ENCODE results near the gene JKAMP.
"Not testable (repeated sequence)": the region's sequence is repeated elsewhere in the genome, so short reads cannot be mapped to it uniquely, and the experiment has no call there.

JKAMP gene, protein sequence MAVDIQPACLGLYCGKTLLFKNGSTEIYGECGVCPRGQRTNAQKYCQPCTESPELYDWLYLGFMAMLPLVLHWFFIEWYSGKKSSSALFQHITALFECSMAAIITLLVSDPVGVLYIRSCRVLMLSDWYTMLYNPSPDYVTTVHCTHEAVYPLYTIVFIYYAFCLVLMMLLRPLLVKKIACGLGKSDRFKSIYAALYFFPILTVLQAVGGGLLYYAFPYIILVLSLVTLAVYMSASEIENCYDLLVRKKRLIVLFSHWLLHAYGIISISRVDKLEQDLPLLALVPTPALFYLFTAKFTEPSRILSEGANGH

GRCh38 chr14:59483819-59484638 lies at the start of gene JKAMP, which contains the start of gene L3HYPDH:
Gene JKAMP (plus strand): TSS chr14:59484517. CDS start chr14:59484590, 73 bp downstream.
Gene L3HYPDH (minus strand): TSS chr14:59484408. CDS start chr14:59484316, 92 bp downstream.
- DNase-seq: peak; percentile 96

DNA sequence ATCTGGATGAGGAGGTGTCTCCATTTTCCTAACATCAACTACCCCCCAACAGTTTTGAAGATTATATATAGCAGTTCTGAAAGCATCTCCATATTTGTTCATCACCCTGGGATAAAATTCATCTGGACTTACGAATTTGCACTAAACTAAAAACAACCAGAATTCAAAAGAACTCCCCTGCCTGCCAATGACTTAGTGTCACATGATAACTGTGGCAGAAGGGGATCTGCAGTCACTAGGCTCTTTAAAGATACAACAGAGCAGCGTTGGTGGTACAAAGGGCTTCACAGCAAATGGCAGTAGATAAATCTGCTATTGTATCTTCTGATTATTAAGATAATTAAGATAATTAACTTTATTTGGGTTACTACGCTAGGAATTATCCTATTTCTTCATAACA lies 49.2 kb upstream of the JKAMP start:
- no peak for DNase-seq

GRCh38 chr14:59435987-59436386 lies 48.3 kb upstream of the JKAMP start:
- DNase-seq: no peak

DNA sequence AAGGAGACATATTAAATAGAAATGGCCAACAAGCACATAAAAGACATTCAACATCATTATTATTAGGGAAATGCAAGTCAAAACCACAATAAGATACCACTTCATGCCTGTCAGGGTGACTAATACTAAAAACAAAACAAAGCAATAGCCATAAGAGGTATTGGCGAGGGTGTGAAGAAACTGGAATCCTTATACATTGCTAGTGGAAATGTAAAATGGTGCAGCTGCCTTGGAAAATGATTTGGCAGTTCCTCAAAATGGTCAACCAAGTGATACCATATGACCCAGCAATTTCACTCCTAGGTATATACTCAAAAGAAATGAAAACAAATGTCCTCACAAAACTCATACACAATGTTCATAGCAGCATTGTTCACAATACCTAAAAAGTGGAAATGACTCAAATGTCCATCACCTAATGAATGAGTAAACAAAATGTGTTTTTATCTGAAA lies 46.1 kb upstream of the JKAMP start:
- no peak for DNase-seq

DNA sequence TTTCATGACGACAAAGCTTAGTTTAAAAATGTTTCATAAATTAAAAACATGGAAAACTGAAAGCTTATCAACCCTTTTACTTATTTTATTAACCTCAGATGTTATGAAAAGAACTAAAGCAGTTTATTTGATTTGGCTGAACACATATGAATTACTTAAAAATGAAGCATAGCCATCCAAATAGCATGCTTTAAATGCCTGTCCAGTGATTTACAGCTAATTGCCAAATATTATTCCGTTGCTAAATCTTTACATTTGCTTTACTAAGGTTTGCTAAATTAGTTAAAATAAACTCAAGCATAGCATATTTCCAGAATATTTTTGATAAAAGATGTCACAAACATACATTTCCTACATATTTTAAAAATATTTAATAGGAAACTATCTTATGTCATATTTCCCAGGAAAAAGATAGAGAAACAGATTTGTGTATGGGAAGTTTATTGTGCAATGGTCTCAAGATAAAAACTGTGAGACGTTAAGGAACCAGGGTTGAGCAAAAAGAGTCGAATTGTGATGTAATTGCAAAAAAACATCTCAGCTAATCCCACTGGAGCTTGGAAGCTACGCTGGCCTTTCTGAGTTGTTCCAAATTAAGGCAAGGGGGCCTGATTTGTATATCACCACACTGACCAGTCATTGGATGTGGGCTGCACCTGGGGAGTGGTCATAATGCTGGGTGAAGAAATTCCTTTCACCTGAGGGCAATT lies 44.9 kb upstream of the JKAMP start:
- DNase-seq: no peak

DNA sequence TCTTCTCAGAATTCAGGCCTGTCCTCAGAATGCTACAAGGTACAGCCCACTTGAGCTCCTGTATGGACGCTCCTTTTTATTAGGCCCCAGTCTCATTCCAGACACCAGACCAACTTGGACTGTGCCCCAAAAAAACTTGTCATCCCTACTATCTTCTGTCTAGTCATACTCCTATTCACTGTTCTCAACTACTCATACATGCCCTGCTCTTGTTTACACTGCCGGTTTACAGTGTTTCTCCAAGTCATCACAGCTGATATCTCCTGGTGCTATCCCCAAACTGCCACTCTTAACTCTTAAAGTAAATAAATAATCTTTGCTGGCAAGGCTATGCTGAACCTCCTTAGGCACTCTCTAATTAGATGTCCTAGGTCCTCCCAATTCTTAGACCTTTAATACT lies 35.6 kb upstream of the JKAMP start:
- DNase-seq: not testable (repeated sequence)

- DNase-seq: no peak
Measured at GRCh38 chr14:59450716-59451115, 33.6 kb upstream of the JKAMP start.

- DNase-seq: no peak
Measured at GRCh38 chr14:59451849-59452248, 32.5 kb upstream of the JKAMP start.

- DNase-seq: no peak
Measured at GRCh38 chr14:59454139-59454538, 30.2 kb upstream of the JKAMP start.

DNA sequence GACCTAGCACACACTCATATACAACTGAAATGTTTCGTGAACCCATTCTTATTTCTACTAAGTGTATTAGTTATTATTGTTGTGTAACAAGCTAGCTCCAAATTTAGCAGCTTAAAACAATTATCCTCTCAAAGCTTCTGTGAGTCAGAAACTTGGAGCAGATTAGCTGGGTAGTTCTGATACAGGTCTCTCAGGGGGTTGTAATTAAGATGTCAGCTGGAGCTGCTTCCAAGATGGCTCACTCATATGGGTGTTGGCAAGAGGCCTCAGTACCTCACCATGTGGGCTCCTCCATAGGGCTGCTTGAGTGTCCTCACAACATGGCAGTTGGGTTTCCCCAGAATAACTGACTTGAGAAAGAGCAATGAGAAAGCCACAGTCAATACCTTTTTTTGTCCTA lies 28.9 kb upstream of the JKAMP start:
- no peak for DNase-seq

GRCh38 chr14:59458486-59458885 lies 25.8 kb upstream of the JKAMP start:
- DNase-seq: no peak

GRCh38 chr14:59460378-59460777 lies 23.9 kb upstream of the JKAMP start:
- no peak for DNase-seq

GRCh38 chr14:59461891-59462290 lies 22.4 kb upstream of the JKAMP start:
- no peak for DNase-seq

- DNase-seq: peak; percentile 7
Measured at GRCh38 chr14:59463787-59464485, 20.4 kb upstream of the JKAMP start.

GRCh38 chr14:59464486-59465315 lies 19.6 kb upstream of the JKAMP start:
- peak; percentile 58 for DNase-seq

DNA sequence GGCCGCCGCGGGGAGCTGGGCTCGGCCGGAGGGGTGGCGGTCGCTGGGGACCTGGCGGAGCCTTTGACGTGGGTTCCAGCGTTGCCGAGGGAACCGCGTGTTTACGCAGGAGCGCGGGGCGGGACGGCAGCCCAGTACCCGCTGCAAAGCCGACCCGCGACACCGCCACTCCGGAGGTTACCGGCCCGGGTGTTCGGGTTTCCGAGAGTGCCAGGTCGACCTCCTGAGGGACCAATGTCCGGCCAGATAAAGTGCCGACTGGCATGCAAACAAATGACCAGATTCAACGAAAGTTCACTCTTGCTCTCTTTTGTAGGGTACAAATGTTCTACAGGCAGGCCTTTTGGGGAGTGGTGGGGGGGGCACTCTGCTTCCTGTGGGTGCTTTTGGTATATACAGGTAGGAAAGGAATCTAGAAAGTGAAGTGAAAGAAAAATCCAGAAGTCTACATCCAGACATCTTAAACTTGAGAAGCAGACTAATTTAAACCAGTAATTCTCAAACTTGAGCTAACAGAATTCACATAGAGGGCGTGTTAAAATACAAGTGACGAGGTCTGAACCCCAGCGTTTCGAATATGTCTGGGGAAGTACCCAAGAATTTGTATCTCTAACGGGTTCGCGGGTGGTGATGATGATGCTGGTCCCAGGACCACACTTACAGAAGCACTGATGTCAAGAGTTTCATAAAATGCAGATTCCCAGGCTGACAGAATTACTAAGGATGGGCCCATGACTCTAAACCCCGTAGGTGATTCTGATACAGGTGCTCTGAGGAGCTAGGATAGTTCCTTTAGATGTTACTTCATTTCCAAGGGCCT lies 18.8 kb upstream of the JKAMP start, which contains the start of gene GPR135:
Gene GPR135 (minus strand): TSS at position 65 of the 820 bp plus-strand sequence. CDS start 154 bp downstream, outside the sequence.
- peak; percentile 43 for DNase-seq

GRCh38 chr14:59474172-59474571 lies 10.1 kb upstream of the JKAMP start:
- no peak for DNase-seq

GRCh38 chr14:59475709-59476108 lies 8.6 kb upstream of the JKAMP start:
- DNase-seq: no peak

- DNase-seq: no peak
Measured at GRCh38 chr14:59478540-59478939, 5.8 kb upstream of the JKAMP start.

- no peak for DNase-seq
Measured at GRCh38 chr14:59480166-59480565, 4.2 kb upstream of the JKAMP start.

DNA sequence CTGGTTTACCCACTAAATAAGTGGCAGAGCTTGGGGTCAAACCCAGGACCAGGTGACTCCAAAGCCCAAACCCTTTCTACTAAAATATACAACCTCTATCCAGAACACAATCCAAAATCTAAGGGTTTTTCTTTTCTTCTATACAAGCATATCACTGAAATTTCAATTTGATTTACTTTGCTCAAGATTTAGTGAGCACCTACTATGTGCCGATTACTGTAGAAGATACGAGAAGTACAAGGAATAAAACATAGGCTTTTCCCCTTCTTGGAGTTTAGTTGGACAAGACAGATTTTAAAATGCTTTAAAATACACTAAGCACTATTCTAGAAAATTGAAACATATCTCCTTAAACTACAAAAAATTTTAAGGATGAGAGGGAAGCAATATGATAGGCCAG lies 2.9 kb upstream of the JKAMP start:
- no peak for DNase-seq

Measured in CD4-positive, alpha-beta T cell treated with Interleukin-10 for 1 hour (primary cell).